NCI-H446 treated with DMSO at 0.1 percent for 48 hours (cell line): ENCODE measurements around the gene GRP.

Experiments used
- DNase-seq: peaks from one replicate; lab custom pipeline; 2025; lab: John Stamatoyannopoulos, UW

Gene GRP

GRCh38 chr18:59219672-59220163 is at the start of gene GRP:
Gene GRP, plus strand, starts transcription at chr18:59220158. Its CDS starts 108 bp downstream, at chr18:59220266.
- DNase-seq, result no peak

GRCh38 chr18:59172664-59173249 is 47.2 kb upstream of the GRP start:
- DNase-seq, result no peak

GRCh38 chr18:59177485-59177884 is 42.5 kb upstream of the GRP start:
- DNase-seq, result no peak

GRCh38 chr18:59180150-59180845 is 39.7 kb upstream of the GRP start:
- no peak for DNase-seq

- no peak for DNase-seq
Observed at GRCh38 chr18:59182673-59183072, 37.3 kb upstream of the GRP start.

GRCh38 chr18:59189008-59189407 is 30.9 kb upstream of the GRP start:
- DNase-seq, result no peak

- DNase-seq, result no peak
Observed at GRCh38 chr18:59189746-59190145, 30.2 kb upstream of the GRP start.

GRCh38 chr18:59196161-59196725 is 23.7 kb upstream of the GRP start:
- no peak for DNase-seq

GRCh38 chr18:59197636-59198035 is 22.3 kb upstream of the GRP start:
- no peak for DNase-seq

GRCh38 chr18:59198215-59198614 is 21.7 kb upstream of the GRP start:
- no peak for DNase-seq

GRCh38 chr18:59200787-59201186 is 19.2 kb upstream of the GRP start:
- no peak for DNase-seq

GRCh38 chr18:59202258-59202820 is 17.6 kb upstream of the GRP start:
- DNase-seq, result no peak

- DNase-seq, result no peak
Observed at GRCh38 chr18:59207506-59207905, 12.5 kb upstream of the GRP start.

- no peak for DNase-seq
Observed at GRCh38 chr18:59208602-59209125, 11.3 kb upstream of the GRP start.

- no peak for DNase-seq
Observed at GRCh38 chr18:59210299-59210698, 9.7 kb upstream of the GRP start.

GRCh38 chr18:59211629-59212028 is 8.3 kb upstream of the GRP start:
- no peak for DNase-seq

GRCh38 chr18:59218018-59218417 is 1.9 kb upstream of the GRP start:
- DNase-seq, result no peak

- no peak for DNase-seq
Observed at GRCh38 chr18:59220164-59220783, 316 bp downstream of the GRP start.

- DNase-seq, result no peak
Observed at GRCh38 chr18:59220784-59221765, 1.1 kb downstream of the GRP start.

- no peak for DNase-seq
Observed at GRCh38 chr18:59222341-59222740, 2.4 kb downstream of the GRP start.

GRCh38 chr18:59228351-59228750 is 8.4 kb downstream of the GRP start:
- DNase-seq, result no peak
